Measurements from ENCODE around the gene CRELD2.

Gene CRELD2

GRCh38 chr22:49913026-49913425 lies 5.4 kb upstream of the CRELD2 start:
- DNase-seq = no peak

- DNase-seq = no peak
These were observed 5.0 kb upstream of the CRELD2 start for GRCh38 chr22:49913446-49913845.

GRCh38 chr22:49914256-49914655 lies 4.2 kb upstream of the CRELD2 start:
- no peak for DNase-seq

GRCh38 chr22:49915610-49916009 lies 2.8 kb upstream of the CRELD2 start:
- DNase-seq = no peak

- DNase-seq = no peak
These were observed 1.6 kb upstream of the CRELD2 start for GRCh38 chr22:49916831-49917230.

GRCh38 chr22:49918911-49919881 lies 762 bp downstream of the CRELD2 start:
- DNase-seq = no peak

- DNase-seq = no peak
These were observed 2.4 kb downstream of the CRELD2 start for GRCh38 chr22:49920859-49921258.

- DNase-seq = no peak
These were observed 3.3 kb downstream of the CRELD2 start for GRCh38 chr22:49921508-49922278.

- DNase-seq = no peak
These were observed 4.0 kb downstream of the CRELD2 start for GRCh38 chr22:49922484-49922883.

- DNase-seq = no peak
These were observed 4.5 kb downstream of the CRELD2 start for GRCh38 chr22:49922926-49923325.

GRCh38 chr22:49923445-49923844 lies 5.0 kb downstream of the CRELD2 start:
- no peak for DNase-seq

GRCh38 chr22:49924113-49924833 lies 5.8 kb downstream of the CRELD2 start:
- DNase-seq = no peak

- no peak for DNase-seq
These were observed 7.2 kb downstream of the CRELD2 start for GRCh38 chr22:49925525-49926128.

GRCh38 chr22:49926916-49927315 lies 8.5 kb downstream of the CRELD2 start:
- DNase-seq = no peak

GRCh38 chr22:49927483-49928184 lies 9.2 kb downstream of the CRELD2 start:
- DNase-seq = no peak

GRCh38 chr22:49928185-49928495 lies 9.7 kb downstream of the CRELD2 start:
- no peak for DNase-seq

- DNase-seq = no peak
These were observed 10.2 kb downstream of the CRELD2 start for GRCh38 chr22:49928555-49929210.

GRCh38 chr22:49929211-49929979 lies 11.0 kb downstream of the CRELD2 start:
- peak in 1 of 2 experiments; percentile 59 for DNase-seq

- DNase-seq = no peak
These were observed 11.7 kb downstream of the CRELD2 start for GRCh38 chr22:49929994-49930575.

GRCh38 chr22:49930596-49931412 lies 12.4 kb downstream of the CRELD2 start:
- DNase-seq = peak in 1 of 2 experiments; percentile 37

All from NCI-H1930 (cell line).